ENCODE data around the gene SUN2. TPM values are rescaled to one million over a fixed set of nuclear protein-coding genes. Genes with fewer than 3 reads are reported as not detected.

Gene SUN2
- total RNA-seq, 2 experiments from 2014 or later: 101 to 107 TPM

GRCh38 chr22:38777087-38777671, 21.4 kb upstream of the SUN2 start:
- DNase-seq (no peak), ATAC-seq (no peak)
- TF ChIP-seq, protein P1, sequence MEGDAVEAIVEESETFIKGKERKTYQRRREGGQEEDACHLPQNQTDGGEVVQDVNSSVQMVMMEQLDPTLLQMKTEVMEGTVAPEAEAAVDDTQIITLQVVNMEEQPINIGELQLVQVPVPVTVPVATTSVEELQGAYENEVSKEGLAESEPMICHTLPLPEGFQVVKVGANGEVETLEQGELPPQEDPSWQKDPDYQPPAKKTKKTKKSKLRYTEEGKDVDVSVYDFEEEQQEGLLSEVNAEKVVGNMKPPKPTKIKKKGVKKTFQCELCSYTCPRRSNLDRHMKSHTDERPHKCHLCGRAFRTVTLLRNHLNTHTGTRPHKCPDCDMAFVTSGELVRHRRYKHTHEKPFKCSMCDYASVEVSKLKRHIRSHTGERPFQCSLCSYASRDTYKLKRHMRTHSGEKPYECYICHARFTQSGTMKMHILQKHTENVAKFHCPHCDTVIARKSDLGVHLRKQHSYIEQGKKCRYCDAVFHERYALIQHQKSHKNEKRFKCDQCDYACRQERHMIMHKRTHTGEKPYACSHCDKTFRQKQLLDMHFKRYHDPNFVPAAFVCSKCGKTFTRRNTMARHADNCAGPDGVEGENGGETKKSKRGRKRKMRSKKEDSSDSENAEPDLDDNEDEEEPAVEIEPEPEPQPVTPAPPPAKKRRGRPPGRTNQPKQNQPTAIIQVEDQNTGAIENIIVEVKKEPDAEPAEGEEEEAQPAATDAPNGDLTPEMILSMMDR (IDR thresholded peaks at IDR 0.05): no peak
- H3K4me3 Mint-ChIP-seq: no peak overlapping the region
- H3K27ac Mint-ChIP-seq: no peak overlapping the region
- no peaks in the 10 kb centered on the region for H3K4me1 Mint-ChIP-seq (ENCODE audit: low read depth)
- peaks cover 1% of the 10 kb centered on the region for H3K36me3 Mint-ChIP-seq (ENCODE audit: low read depth)
- ChIA-PET POLR2A (no interaction called here), CTCF (interaction anchor here (0.8 to 2.7 kb wide), 2 partner anchors 9 to 92 kb away, joined by 4 to 13 read pairs; no protein-coding TSS in a partner anchor)
- intact Hi-C loops (cut with micrococcal nuclease): no loop called here
- H3K27me3 Mint-ChIP-seq: no peaks in the 10 kb centered on the region
- H3K9me3 Mint-ChIP-seq: no peaks in the 10 kb centered on the region

DNA sequence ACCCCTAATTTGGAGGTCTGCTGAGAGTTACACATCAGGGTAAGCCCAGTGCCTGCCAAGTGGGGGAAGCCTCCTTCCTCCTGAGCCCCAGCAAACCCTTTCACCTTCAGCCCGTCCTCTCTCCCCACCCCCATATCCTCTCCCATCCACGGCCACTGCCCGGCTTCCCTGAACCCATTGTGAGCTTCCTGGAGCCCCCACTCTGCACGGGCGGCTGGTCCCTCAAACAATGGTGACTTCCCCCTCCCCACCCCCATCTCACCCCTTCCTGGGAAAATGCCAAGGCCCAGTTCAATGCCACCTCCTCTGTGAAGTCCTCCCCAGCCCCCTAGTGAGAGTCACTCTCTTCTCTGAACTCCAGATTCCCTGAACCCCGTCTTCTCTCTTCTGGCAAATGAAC, 20.3 kb upstream of the SUN2 start:
- ChIA-PET POLR2A (no interaction called here), CTCF (interaction anchor here (2.1 kb wide), 1 partner anchor 10 kb away, joined by 10 read pairs; no protein-coding TSS in a partner anchor)
- TF ChIP-seq, protein P1 (IDR thresholded peaks at IDR 0.05): no peak
- no peak for DNase-seq
- Mint-ChIP-seq H3K36me3 (ENCODE audit: low read depth) (no peaks in the 10 kb centered on the region), H3K9me3 (no peaks in the 10 kb centered on the region), H3K27me3 (no peaks in the 10 kb centered on the region), H3K27ac (no peak overlapping the region), H3K4me3 (no peak overlapping the region), H3K4me1 (ENCODE audit: low read depth) (no peaks in the 10 kb centered on the region)
- intact Hi-C loops (cut with micrococcal nuclease): no loop called here
- ATAC-seq: no peak

DNA sequence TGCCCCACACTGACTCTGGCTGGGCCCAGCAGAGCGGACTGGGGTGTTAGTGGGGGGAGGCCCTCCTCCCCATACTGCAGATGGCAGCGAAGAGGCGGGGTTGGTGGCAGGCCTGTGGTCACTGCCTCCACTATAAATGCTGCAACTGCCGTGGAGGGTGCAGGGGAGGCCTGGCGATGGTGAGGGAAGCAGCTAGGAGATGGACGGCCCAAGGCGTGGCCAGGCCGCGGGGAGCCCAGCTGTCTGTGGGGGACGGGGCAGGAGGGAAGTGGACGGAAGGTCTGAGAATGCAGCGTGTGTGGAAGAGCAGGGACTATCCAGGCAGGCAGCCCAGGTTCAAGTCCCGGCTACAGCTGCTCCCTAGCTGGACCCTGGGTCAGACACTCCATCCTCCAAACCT, 19.9 kb upstream of the SUN2 start:
- POLR2A ChIA-PET: no interaction called here
- DNase-seq (no peak), ATAC-seq (no peak)
- Mint-ChIP-seq H3K4me3 (no peak overlapping the region), H3K4me1 (ENCODE audit: low read depth) (no peaks in the 10 kb centered on the region), H3K27ac (no peak overlapping the region), H3K9me3 (no peaks in the 10 kb centered on the region), H3K27me3 (no peaks in the 10 kb centered on the region), H3K36me3 (ENCODE audit: low read depth) (no peaks in the 10 kb centered on the region)
- intact Hi-C loops (cut with micrococcal nuclease): no loop called here
- TF ChIP-seq, protein P1 (IDR thresholded peaks at IDR 0.05): no peak
- CTCF ChIA-PET: interaction anchor here (2.1 kb wide), 1 partner anchor 10 kb away, joined by 10 read pairs; no protein-coding TSS in a partner anchor

DNA sequence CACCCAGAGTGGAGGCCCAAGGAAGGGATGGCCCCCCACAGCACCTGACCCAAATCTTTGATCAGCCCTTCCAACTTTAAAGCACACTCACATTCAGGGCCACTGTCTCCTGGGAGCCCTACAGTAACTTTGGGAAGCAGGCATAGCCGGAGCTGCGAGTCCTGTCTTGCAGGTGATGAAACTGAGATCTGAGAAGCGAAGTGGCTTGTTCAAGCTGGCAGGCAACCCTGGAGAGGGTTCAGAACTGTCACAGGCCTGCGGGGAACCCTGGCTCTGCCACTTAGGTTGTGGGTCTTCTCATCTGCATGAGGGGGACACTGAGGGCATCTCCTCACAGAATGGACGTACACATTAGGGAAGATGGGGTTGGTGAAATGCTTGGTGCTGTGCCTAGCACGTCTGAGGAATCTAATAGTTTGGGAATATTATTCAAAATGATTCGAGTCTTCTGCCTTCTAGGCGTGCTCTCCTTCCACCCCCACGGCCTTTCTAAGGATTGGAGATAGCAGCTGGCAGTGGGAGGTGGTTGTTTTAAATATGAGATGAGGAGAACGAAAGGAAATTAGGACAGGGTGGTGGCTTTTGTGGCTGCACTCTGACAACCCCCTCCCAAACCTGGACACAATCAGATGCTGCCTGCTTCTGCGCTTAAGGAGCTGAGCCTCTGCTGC, 18.8 kb upstream of the SUN2 start:
- Mint-ChIP-seq H3K4me1 (ENCODE audit: low read depth) (no peaks in the 10 kb centered on the region), H3K9me3 (no peaks in the 10 kb centered on the region)

More for the DNA sequence above, 18.8 kb upstream of the SUN2 start:
- Mint-ChIP-seq H3K4me3 (no peak overlapping the region), H3K36me3 (ENCODE audit: low read depth) (no peaks in the 10 kb centered on the region), H3K27me3 (no peaks in the 10 kb centered on the region), H3K27ac (no peak overlapping the region)
- intact Hi-C loops (cut with micrococcal nuclease): no loop called here
- ChIA-PET CTCF (interaction anchor here (2.1 kb wide), 1 partner anchor 9 kb away, joined by 10 read pairs; no protein-coding TSS in a partner anchor), POLR2A (no interaction called here)
- DNase-seq (no peak), ATAC-seq (no peak)
- TF ChIP-seq, protein P1 (IDR thresholded peaks at IDR 0.05): no peak

Data from activated CD8-positive, alpha-beta T cell treated with anti-CD3 and anti-CD28 coated beads for 36 hours (primary cell).